HepG2 (cell line): ENCODE data around the gene ZNF213.
A peak's percentile ranks its signal among the peaks of the same experiment; 100 is the strongest.

Source experiments
- ELF1 ChIP-seq: sonication (generic); formaldehyde crosslinking; IDR thresholded peaks from 2 replicates; pipeline ENCODE4 v1.4.0; 2020; ENCODE audit warnings: missing genetic modification reagents
- EZH2 ChIP-seq: conservative IDR thresholded peaks from 2 replicates; pipeline ENCODE4 v1.6.1; 2012; ENCODE audit warnings: mild to moderate bottlenecking, low read depth, low read length, moderate library complexity
- NR2F6 ChIP-seq, 2 experiments: IDR thresholded peaks; 2 replicates each; pipeline ENCODE4 v1.6.1; 2016; ENCODE audit warnings: antibody characterized with exemption in 1 of 2, mild to moderate bottlenecking in 1 of 2
- POLR2AphosphoS5 ChIP-seq: IDR thresholded peaks from 2 replicates; pipeline ENCODE4 v1.6.1; 2012; ENCODE audit warnings: low read depth, low read length
- RCOR2 ChIP-seq: IDR thresholded peaks from 2 replicates; pipeline ENCODE4 v1.6.1; 2016; ENCODE audit warnings: missing biosample characterization, missing genetic modification reagents
- SIN3B ChIP-seq: fragments of 150-350 bp; IDR thresholded peaks from 2 replicates; pipeline ENCODE4 v1.6.1; 2014; ENCODE audit warnings: low read length
- SRY ChIP-seq: sonication (generic); formaldehyde crosslinking; IDR thresholded peaks from 2 replicates; pipeline ENCODE4 v1.8.0; 2022; ENCODE audit warnings: mild to moderate bottlenecking, missing genetic modification reagents
- YY1 ChIP-seq: IDR thresholded peaks from 2 replicates; pipeline ENCODE4 v1.6.1; 2011; ENCODE audit warnings: low read length, low read depth, moderate library complexity, mild to moderate bottlenecking; ENCODE audit not compliant: insufficient read depth, insufficient replicate concordance
- ZNF431 ChIP-seq: sonication (generic); formaldehyde crosslinking; IDR thresholded peaks from 2 replicates; pipeline ENCODE4 v1.9.0; 2022; ENCODE audit warnings: missing genetic modification reagents, low read depth, mild to moderate bottlenecking, borderline replicate concordance
- ZNF775 ChIP-seq: sonication (generic); formaldehyde crosslinking; IDR thresholded peaks from 2 replicates; pipeline ENCODE4 v1.4.0; 2020; ENCODE audit warnings: missing genetic modification reagents, mild to moderate bottlenecking, moderate library complexity, borderline replicate concordance
- ZSCAN29 ChIP-seq: sonication (generic); formaldehyde crosslinking; conservative IDR thresholded peaks from 2 replicates; pipeline ENCODE4 v1.4.0; 2020; ENCODE audit warnings: mild to moderate bottlenecking, missing genetic modification reagents
- TF ChIP-seq, protein P1 (sequence below): sonication (generic); formaldehyde crosslinking; IDR thresholded peaks from 2 replicates; pipeline ENCODE4 v1.4.0; 2020; ENCODE audit warnings: mild to moderate bottlenecking, missing genetic modification reagents

DNA sequence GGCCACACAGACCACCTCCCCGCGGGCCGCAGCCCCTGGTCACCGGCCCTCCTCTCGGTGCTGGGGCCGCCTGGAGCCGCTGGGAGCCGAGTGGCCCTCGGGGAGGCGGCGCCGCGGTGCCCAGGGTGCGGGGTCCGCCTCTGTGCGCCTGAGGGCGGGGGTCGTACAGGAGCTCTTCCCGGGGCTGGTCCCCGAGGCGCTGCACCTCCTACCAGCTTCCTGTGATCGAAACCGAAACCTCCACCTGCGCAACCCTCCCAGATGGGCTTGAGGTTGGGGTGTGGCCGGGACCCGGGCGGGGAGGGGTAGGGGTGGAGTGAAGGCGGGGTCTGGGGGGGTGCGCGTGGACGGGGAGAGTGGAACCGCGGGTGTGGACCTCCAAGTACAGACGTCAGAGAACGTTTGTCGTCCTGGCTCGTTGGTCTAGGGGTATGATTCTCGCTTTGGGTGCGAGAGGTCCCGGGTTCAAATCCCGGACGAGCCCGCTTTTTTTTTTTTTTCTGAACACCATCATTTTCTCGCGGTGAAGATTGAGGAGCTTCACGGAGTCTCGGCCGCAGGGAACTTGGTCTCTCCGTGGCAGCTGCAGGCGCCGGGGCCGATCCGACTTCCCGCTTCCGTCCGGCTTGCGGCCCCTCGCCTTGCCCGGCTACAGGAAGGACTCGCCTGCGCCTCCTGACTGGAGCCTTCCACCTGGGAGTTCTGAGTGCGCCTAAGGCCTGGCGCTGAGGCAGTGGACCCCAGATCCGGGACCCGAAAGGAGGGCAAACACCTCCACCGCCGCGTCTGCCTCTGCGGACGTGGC lies 23.9 kb downstream of the ZNF213 start:
- TF ChIP-seq ZNF431 (CRISPR knock-in tag), result peak; percentile 30; the same call in 1 of the 2 replicates
- TF ChIP-seq POLR2AphosphoS5, result peak; percentile 48; the same call in 1 of the 2 replicates
- TF ChIP-seq YY1, result peak; percentile 4
- TF ChIP-seq ZSCAN29 (CRISPR knock-in tag), result peak; percentile 53; the same call in 1 of the 2 replicates
- TF ChIP-seq SRY, result no peak
- TF ChIP-seq EZH2, result no peak
- no peak for TF ChIP-seq RCOR2 (CRISPR knock-in tag)
- TF ChIP-seq ZNF775, result 0 out of 2 replicates have a peak, but pooled peaks have one; percentile 52
- 0 out of 2 replicates have a peak, but pooled peaks have one; percentile 17 for TF ChIP-seq ELF1
- TF ChIP-seq, protein P1, sequence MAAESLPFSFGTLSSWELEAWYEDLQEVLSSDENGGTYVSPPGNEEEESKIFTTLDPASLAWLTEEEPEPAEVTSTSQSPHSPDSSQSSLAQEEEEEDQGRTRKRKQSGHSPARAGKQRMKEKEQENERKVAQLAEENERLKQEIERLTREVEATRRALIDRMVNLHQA, result no peak
- no peak for TF ChIP-seq NR2F6 (IDR thresholded peaks at IDR 0.05)
- peak; percentile 5; the same call in 1 of the 2 replicates for TF ChIP-seq NR2F6 (CRISPR knock-in tag; IDR thresholded peaks at IDR 0.05)
- TF ChIP-seq SIN3B, result no peak
